Metanephros (tissue), 2 donors: ENCODE data around the gene SASH1. TPM values are rescaled to one million over a fixed set of nuclear protein-coding genes. Genes with fewer than 3 reads are reported as not detected.

Experiments used
- small RNA-seq: library from RNA; depleted of rRNA; stranded (forward); fragments of <200 nt; gene quantifications from one replicate; pipeline ENCODE3, GENCODE V24; 2014; ENCODE audit warnings: low replicate concordance
- total RNA-seq: library from RNA; depleted of rRNA; stranded (reverse); fragments of >200 nt; gene quantifications from one replicate; pipeline ENCODE4 v1.2.3, GENCODE V29; 2014

Gene SASH1
- total RNA-seq = 69.7 TPM

DNA sequence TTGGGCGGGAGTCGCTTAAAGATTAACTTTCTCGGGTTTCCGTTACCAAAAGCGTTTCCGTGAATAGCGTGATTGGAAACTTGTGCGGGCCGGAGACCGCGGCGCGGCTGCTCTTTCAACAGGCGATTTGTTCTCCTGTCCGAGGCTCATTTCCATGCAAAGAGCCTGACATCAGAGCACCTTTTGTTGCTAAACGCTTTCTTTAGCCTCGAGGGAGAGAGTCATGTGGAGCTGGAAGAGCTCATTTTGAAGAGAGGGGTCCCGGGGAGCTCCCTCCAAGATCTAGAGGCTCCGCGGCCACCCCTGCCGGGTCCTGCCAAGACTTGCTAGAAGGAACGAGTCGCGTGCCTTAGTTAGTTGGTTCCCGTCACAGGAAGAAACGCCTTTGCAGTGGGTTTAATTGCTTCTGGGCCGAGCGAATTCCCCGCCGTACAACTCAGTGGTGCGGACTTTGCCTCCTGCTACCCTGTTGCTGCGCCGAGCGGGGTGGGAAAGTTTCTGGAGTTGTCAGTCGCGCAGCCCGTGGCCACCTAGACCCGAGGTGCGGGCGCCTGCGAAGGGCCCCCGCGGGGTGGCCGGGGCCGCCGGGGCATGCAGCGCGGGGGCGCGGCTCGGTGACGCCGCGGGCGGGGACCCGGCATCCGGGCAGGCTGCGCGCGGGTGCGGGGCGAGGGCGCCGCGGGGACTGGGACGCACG, at the start of gene SASH1:
Gene SASH1 (plus strand): TSS at position 489 of the 697 bp plus-strand sequence. CDS start 230 bp downstream, outside the sequence.

Small RNAs within 50 kb of the gene (small RNA-seq; reads per million reads assigned to genes)
- gene SNRPEP6 = not detected
